Left lung (tissue), 14 donors: ENCODE data around the gene TRAF4. TPM values are rescaled to one million over a fixed set of nuclear protein-coding genes. Genes with fewer than 3 reads are reported as not detected.

Experiments used
- ATAC-seq: fragments of 200-7000 bp; cut with Tn5 transposase; one replicate; pipeline ENCODE4 v1.9.1; 2020; ENCODE audit warnings: moderate library complexity
- DNase-seq, 4 donors: peaks; one replicate each; pipeline ENCODE4 v3.0.0-alpha.2; 2013 to 2020
- H3K27ac ChIP-seq, 2 donors: fragments of 200-600 bp; sonication (generic) in 1 of 2; one replicate each; pipeline versions ENCODE4 v1.5.0 to v1.8.0; 2020 to 2021
- H3K27me3 ChIP-seq, 2 donors: fragments of 200-600 bp; sonication (generic) in 1 of 2; one replicate each; pipeline versions ENCODE4 v1.5.0 to v1.8.0; 2020 to 2021
- H3K36me3 ChIP-seq, 2 donors: fragments of 200-600 bp; sonication (generic) in 1 of 2; one replicate each; pipeline versions ENCODE4 v1.5.0 to v1.8.0; 2020 to 2021
- H3K4me1 ChIP-seq, 2 donors: fragments of 200-600 bp; one replicate each; pipeline ENCODE4 v1.8.0; 2021
- H3K4me3 ChIP-seq, 2 donors: fragments of 200-600 bp; sonication (generic) in 1 of 2; one replicate each; pipeline versions ENCODE4 v1.5.0 to v1.8.0; 2020 to 2021; ENCODE audit warnings: mild to moderate bottlenecking in 1 of 2
- H3K9me3 ChIP-seq, 2 donors: fragments of 200-600 bp; sonication (generic) in 1 of 2; one replicate each; pipeline versions ENCODE4 v1.5.0 to v1.8.0; 2020 to 2021
- CTCF ChIP-seq, 2 donors: fragments of 200-600 bp; sonication (generic) in 1 of 2; IDR thresholded peaks; one replicate each; pipeline versions ENCODE4 v1.5.0 to v1.8.0; 2021; ENCODE audit warnings: antibody characterized with exemption in 2 of 2
- intact Hi-C, 2 donors: fragments of 100-400 bp; cut with DNase I; formaldehyde crosslinking; loops; one replicate each; pipeline versions ENCODE4 v1.11.2 to v1.14.2; 2022
- long read RNA-seq, 12 donors: library from polyadenylated mRNA in 2 of 12; unstranded in 2 of 12; transcript quantifications; one replicate each; pipeline ENCODE4 v2.0.0 and lab custom pipeline, GENCODE V29; 2019 to 2026
- polyA plus RNA-seq, 6 donors: library from polyadenylated mRNA; unstranded; fragments of 120-200 nt; gene quantifications; one replicate each; pipeline ENCODE4 v1.2.1, GENCODE V29; 2013; ENCODE audit not compliant: insufficient read length in 6 of 6
- total RNA-seq, 2 donors: library from RNA; stranded (reverse); fragmentation: NEBNext Ultra II Directional; extraction: Animal tissue kit (Norgen Biotek cat#: 25700); gene quantifications; one replicate each; pipeline ENCODE4 v1.2.1, GENCODE V29; 2021
- donor health status: DM: no; HTN: yes; CAD: no.
- donor health status: DM: no; HTN: no; CAD: no.

Gene TRAF4
- total RNA-seq (10 to 100 TPM; 66.1 to 81.7 TPM), polyA plus RNA-seq (100 to 1,000 TPM in 4 of 6 donors, 10 to 100 TPM in 2; 86.6 to 136 (median 107) TPM)
- long read RNA-seq, donor 1, transcript TRAF4-201 (7 exons, 2,923 nt): major isoform, 32 of 51 reads
- long read RNA-seq, donor 1, partial matches to known transcripts: 15 of 51 reads
- long read RNA-seq, donor 1, other reads (novel, unspliced or antisense): 0 of 51 reads
- long read RNA-seq, donor 2, transcript TRAF4-201 (7 exons, 2,923 nt): major isoform, 18 of 20 reads
- long read RNA-seq, donor 2, partial matches to known transcripts: 0 of 20 reads
- long read RNA-seq, donor 2, other reads (novel, unspliced or antisense): 0 of 20 reads
- long read RNA-seq, donor 3, transcript TRAF4-201 (7 exons, 2,923 nt): major isoform, 19 of 20 reads
- long read RNA-seq, donor 3, partial matches to known transcripts: 0 of 20 reads
- long read RNA-seq, donor 3, other reads (novel, unspliced or antisense): 0 of 20 reads
- long read RNA-seq, donor 4, partial matches to known transcripts: 0 of 4 reads
- long read RNA-seq, donor 4, other reads (novel, unspliced or antisense): 2 of 4 reads
- long read RNA-seq, donor 5, transcript TRAF4-201 (7 exons, 2,923 nt): major isoform, 14 of 16 reads
- long read RNA-seq, donor 5, partial matches to known transcripts: 0 of 16 reads
- long read RNA-seq, donor 5, other reads (novel, unspliced or antisense): 0 of 16 reads
- long read RNA-seq, donor 6, transcript TRAF4-201 (7 exons, 2,923 nt): major isoform, 19 of 21 reads
- long read RNA-seq, donor 6, partial matches to known transcripts: 0 of 21 reads
- long read RNA-seq, donor 6, other reads (novel, unspliced or antisense): 0 of 21 reads
- long read RNA-seq, donor 7, transcript TRAF4-201 (7 exons, 2,923 nt): major isoform, 9 of 11 reads
- long read RNA-seq, donor 7, partial matches to known transcripts: 0 of 11 reads
- long read RNA-seq, donor 7, other reads (novel, unspliced or antisense): 0 of 11 reads
- long read RNA-seq, donor 8, transcript TRAF4-201 (7 exons, 2,923 nt): major isoform, 16 of 19 reads
- long read RNA-seq, donor 8, partial matches to known transcripts: 0 of 19 reads
- long read RNA-seq, donor 8, other reads (novel, unspliced or antisense): 0 of 19 reads
- long read RNA-seq, donor 9: 0 reads
- long read RNA-seq, donor 10, partial matches to known transcripts: 0 of 2 reads
- long read RNA-seq, donor 10, other reads (novel, unspliced or antisense): 1 of 2 reads
- long read RNA-seq, donor 11: 0 reads
- long read RNA-seq, donor 12, transcript TRAF4-201 (7 exons, 2,923 nt): major isoform, 11 of 19 reads
- long read RNA-seq, donor 12, partial matches to known transcripts: 6 of 19 reads
- long read RNA-seq, donor 12, other reads (novel, unspliced or antisense): 0 of 19 reads

- intact Hi-C loops: no loop called here
- peaks cover 0 to 12% of the 10 kb centered on the region in 2 donors for H3K36me3 ChIP-seq
- peak within 1 kb of the TSS; percentile 89 to 94 for H3K27ac ChIP-seq
- peaks cover 30 to 64% of the 10 kb centered on the region in 2 donors for H3K4me1 ChIP-seq
- DNase-seq: peak; percentile 84 to 94 (median 92)
- no peak for TF ChIP-seq CTCF (IDR thresholded peaks at IDR 0.05)
- ATAC-seq: peak; percentile 70
- peaks cover 0 to 22% of the 10 kb centered on the region in 2 donors for H3K27me3 ChIP-seq
- no peaks in the 10 kb centered on the region for H3K9me3 ChIP-seq
- peak within 1 kb of the TSS; percentile 69 to 73 for H3K4me3 ChIP-seq
Observed at GRCh38 chr17:28743243-28744103, at the start of gene TRAF4. TSS of gene TRAF4 (plus strand) at chr17:28744011. CDS start at chr17:28744113, 102 bp downstream.

- Histone ChIP-seq H3K9me3 (no peaks in the 10 kb centered on the region), H3K27ac (no peak overlapping the region), H3K4me1 (no peaks in the 10 kb centered on the region), H3K36me3 (peaks cover 0 to 100% of the 10 kb centered on the region in 2 donors), H3K4me3 (no peak overlapping the region), H3K27me3 (no peaks in the 10 kb centered on the region)
- intact Hi-C loops: no loop called here
- DNase-seq: no peak
- TF ChIP-seq CTCF (IDR thresholded peaks at IDR 0.05): no peak
- no peak for ATAC-seq
Observed at GRCh38 chr17:28698253-28698941, 45.4 kb upstream of the TRAF4 start.

GRCh38 chr17:28700278-28700677, 43.5 kb upstream of the TRAF4 start:
- H3K4me3 ChIP-seq: no peak overlapping the region
- TF ChIP-seq CTCF (IDR thresholded peaks at IDR 0.05): no peak
- intact Hi-C loops: no loop called here
- H3K4me1 ChIP-seq: no peaks in the 10 kb centered on the region
- no peak for DNase-seq
- H3K36me3 ChIP-seq: peaks cover 0 to 98% of the 10 kb centered on the region in 2 donors
- H3K9me3 ChIP-seq: no peaks in the 10 kb centered on the region
- ATAC-seq: no peak
- no peaks in the 10 kb centered on the region for H3K27me3 ChIP-seq
- H3K27ac ChIP-seq: no peak overlapping the region
